Activated CD4-positive, CD25-positive, alpha-beta regulatory T cell treated with anti-CD3 and anti-CD28 coated beads, Interleukin-2, amount 50 U/mL, for 24 hours (primary cell): ENCODE results near the gene HRCT1.

Experiments
- ATAC-seq, 2 donors: fragments of 150-1000 bp; cut with Tn5 transposase; one replicate each; pipeline ENCODE4 v1.10.0; 2021; ENCODE audit warnings: mild to moderate bottlenecking in 1 of 2, moderate library complexity in 1 of 2

HRCT1 gene

DNA sequence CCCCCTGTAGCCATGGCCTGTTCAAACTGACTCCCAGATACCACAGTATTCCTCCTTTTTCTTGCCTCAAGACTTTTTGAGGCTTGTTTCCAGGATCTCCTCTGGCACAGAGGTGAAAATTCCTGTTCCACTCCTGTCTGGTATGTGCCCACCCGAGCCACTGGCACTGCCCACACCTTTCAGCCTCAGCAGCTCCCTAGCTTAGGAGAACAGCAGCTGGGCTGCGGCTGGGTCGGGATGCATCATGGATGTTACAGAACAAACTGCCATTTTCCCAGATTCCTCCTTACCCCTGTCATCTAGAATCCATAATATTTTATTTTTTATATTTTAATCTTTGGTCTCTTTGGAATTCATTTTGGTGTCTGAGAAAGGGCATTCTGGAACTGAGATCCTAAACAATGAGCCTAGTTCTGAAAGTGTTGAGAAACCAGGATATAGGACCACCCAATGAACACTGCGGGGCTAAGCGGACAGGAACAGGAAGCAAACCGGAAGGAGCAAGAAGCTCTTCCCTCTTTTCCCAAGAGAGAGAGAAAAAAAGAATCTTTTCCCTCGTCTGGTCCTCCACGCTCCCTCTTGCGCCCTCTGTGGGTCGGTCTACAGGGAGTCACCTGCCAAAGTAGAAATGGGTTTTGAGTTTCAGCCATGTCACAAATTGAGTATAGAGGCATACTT lies 39.5 kb downstream of the HRCT1 start:
- ATAC-seq = no peak

DNA sequence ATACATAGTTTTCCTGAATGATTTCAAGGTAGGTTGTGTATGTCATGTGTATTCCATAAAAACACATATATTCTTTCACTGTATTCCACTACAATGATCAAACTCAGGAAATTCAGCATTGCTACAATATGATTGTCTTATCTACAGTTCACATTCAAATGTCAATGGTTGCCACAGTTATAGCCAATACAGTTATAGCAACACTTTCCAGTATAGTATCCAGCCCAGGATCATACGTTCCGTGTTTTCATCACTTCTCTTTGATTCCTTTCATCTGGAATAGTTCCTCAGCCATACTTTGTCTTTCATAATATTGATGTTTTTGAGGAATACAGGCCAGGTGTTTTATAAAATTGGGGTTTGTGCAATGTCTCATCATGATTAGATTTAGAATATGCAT lies 42.4 kb downstream of the HRCT1 start:
- no peak for ATAC-seq

DNA sequence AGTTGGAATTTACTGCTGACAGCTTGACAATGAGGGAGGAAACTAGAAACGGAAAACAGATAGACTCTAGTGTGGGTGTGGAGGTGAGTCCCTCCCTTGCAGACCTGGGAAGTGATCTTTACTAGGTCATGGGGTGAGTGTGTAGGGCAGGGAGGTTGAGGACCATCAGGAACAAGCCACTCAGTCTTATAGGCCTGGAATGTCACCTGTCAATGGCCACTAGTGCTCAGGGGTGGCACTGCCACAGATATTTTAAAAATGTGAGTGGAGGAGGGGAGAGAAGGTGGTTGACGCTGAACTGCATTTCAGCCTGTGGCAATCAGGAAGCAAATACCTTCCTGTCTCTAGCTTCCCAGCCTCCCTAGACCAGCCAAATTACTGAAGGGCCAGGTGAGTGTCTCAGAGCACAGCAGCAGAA lies 42.9 kb downstream of the HRCT1 start:
- ATAC-seq = no peak

DNA sequence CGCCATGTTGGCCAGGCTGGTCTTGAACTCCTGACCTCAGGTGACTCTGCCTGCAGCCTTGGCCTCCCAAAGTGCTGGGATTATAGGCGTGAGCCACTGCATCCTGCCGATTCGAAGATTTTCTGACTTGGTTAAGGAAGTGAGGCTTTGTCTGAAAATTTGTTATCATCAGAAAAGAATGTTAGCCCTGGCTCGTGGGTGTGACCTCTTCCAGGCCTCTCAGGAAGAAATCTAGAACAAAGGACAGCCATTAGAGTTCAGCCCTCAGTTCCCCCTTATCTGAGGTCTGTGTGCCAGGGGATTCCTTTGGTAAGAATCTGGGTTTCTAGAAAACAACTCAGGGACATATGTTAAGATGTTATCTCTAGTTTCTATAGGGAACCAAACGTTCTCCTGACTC lies 45.7 kb downstream of the HRCT1 start:
- ATAC-seq = no peak

DNA sequence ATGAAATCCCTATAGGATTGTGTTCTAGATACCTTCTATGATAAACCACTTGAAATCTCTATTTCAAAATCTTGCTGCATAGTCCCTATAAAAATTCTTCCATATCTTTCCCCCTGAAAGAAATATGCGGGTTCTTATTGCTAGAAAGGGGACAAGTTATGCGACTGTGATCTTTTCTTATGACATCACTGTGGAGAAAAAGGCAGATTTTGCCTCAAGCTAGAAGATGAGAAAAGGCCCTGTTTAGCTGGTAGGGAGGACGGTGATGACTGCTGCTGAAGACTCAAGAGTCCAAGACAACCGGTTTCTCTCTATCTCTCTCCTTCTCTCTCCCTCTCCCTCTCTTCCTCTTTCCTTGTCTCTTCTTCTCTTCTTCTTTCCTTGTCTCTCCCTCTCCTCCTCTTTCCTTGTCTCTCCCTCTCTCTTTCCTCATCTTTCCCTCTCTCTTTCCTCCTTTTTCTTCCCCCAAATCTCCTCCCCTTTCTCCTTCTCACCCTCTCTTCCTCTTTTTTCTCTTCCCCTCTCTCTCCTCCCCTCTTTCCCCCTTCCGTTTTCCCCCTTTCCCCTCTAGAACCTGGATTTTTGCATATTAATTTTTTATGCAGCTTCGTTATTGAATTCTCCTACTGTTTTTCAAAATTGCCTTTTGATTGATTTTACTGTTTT lies 46.7 kb downstream of the HRCT1 start:
- ATAC-seq = no peak

DNA sequence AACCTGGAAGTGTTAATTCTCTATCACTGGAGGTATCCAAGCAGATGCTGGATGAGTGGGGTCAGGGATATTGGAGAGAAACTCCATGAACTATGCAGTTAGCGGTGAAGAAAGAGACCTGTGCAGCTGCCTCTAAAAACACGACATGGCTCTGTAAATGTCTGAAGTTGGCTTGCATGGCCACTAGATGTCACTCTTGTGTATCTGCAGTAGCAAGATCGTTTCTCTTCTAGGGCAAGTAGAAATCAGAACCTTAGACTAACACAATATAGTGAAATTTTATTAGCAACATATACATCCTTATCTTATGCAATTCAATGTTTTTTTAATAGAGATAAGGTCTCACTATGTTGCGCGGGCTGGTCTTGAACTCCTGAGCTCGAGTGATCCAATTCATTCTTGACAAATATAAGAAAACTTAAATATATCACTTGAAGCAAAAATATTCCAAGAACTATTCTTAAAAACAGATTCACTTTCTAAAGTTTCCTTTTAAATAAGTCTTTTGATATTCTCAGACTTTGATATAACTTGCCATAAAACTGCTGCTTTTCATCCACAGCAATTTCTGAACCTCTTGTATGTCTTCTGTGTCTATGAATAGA lies 49.0 kb downstream of the HRCT1 start:
- peak; percentile 61 to 64 for ATAC-seq

DNA sequence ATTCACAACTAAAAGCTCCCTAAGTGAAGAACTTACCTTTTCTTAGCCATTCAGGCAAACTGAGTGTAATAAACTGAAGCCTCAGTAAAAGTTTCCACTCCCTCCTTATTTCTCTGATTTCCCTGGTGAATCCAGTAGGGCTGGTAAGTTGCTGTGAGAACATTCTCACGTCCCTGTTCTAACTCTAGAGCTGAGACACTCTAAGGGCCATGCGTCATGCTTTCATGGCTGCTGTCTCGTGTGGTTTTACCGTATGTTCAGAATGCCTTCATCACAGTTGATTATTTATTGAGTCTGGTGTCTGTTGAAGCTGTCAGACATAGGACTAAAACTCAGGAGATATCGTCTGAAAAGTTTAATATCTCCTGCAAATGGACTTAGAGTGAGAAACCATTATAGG lies 50.6 kb downstream of the HRCT1 start:
- ATAC-seq = no peak
